Fibroblast of skin of back (primary cell): ENCODE measurements around the gene CNTN4. TPM values are rescaled to one million over a fixed set of nuclear protein-coding genes. Genes with fewer than 3 reads are reported as not detected.
"Not testable (repeated sequence)": the region's sequence is repeated elsewhere in the genome, so short reads cannot be mapped to it uniquely, and the experiment has no call there.

Source experiments
- DNase-seq: peaks from one replicate; pipeline ENCODE4 v3.0.0-alpha.2; 2013
- polyA plus RNA-seq, 2 experiments: library from polyadenylated mRNA; unstranded; fragments of 120-200 nt; gene quantifications; one replicate each; pipeline ENCODE4 v1.2.1, GENCODE V29; 2013; ENCODE audit not compliant: insufficient read length in 2 of 2

Gene CNTN4
- 1.2 TPM for polyA plus RNA-seq (2013, experiment 1 of 2; ENCODE audit: insufficient read length)
- polyA plus RNA-seq (2013, experiment 2 of 2; ENCODE audit: insufficient read length), result 1.8 TPM

- peak; percentile 51 for DNase-seq
Measured at GRCh38 chr3:2098398-2099027, at the start of gene CNTN4. TSS of gene CNTN4 (plus strand) at chr3:2098866.

- DNase-seq, result no peak
Measured at GRCh38 chr3:2061360-2061759, 37.3 kb upstream of the CNTN4 start.

- DNase-seq, result no peak
Measured at GRCh38 chr3:2071531-2071930, 27.1 kb upstream of the CNTN4 start.

- peak; percentile 50 for DNase-seq
Measured at GRCh38 chr3:2078821-2079220, 19.8 kb upstream of the CNTN4 start.

- DNase-seq, result no peak
Measured at GRCh38 chr3:2082871-2083480, 15.7 kb upstream of the CNTN4 start.

- not testable (repeated sequence) for DNase-seq
Measured at GRCh38 chr3:2083558-2083957, 15.1 kb upstream of the CNTN4 start.

GRCh38 chr3:2090095-2090911 lies 8.4 kb upstream of the CNTN4 start:
- no peak for DNase-seq

GRCh38 chr3:2092758-2093157 lies 5.9 kb upstream of the CNTN4 start:
- DNase-seq, result no peak

- no peak for DNase-seq
Measured at GRCh38 chr3:2094941-2095340, 3.7 kb upstream of the CNTN4 start.

GRCh38 chr3:2096216-2096615 lies 2.5 kb upstream of the CNTN4 start:
- DNase-seq, result no peak

- DNase-seq, result no peak
Measured at GRCh38 chr3:2097641-2098191, 950 bp upstream of the CNTN4 start.

GRCh38 chr3:2099028-2099671 lies 484 bp downstream of the CNTN4 start:
- no peak for DNase-seq

GRCh38 chr3:2099779-2100191 lies 1.1 kb downstream of the CNTN4 start:
- DNase-seq, result no peak

- no peak for DNase-seq
Measured at GRCh38 chr3:2106438-2106837, 7.8 kb downstream of the CNTN4 start.

- no peak for DNase-seq
Measured at GRCh38 chr3:2110597-2111117, 12.0 kb downstream of the CNTN4 start.

- no peak for DNase-seq
Measured at GRCh38 chr3:2114617-2115275, 16.1 kb downstream of the CNTN4 start.

GRCh38 chr3:2130726-2131125 lies 32.1 kb downstream of the CNTN4 start:
- DNase-seq, result no peak

GRCh38 chr3:2133146-2133545 lies 34.5 kb downstream of the CNTN4 start:
- DNase-seq, result no peak

- DNase-seq, result no peak
Measured at GRCh38 chr3:2137651-2138050, 39.0 kb downstream of the CNTN4 start.

- DNase-seq, result no peak
Measured at GRCh38 chr3:2141482-2141881, 42.8 kb downstream of the CNTN4 start.

- DNase-seq, result no peak
Measured at GRCh38 chr3:2148561-2149340, 50.1 kb downstream of the CNTN4 start.
